ENCODE measurements around the gene RAD51B.
A peak's percentile ranks its signal among the peaks of the same experiment; 100 is the strongest.

RAD51B gene

GRCh38 chr14:68407285-68407684, 587.7 kb downstream of the RAD51B start:
- no peak overlapping the region for H3K27ac ChIP-seq
- no peak for DNase-seq (ENCODE audit: low spot score)
- no peak for TF ChIP-seq CTCF (conservative IDR thresholded peaks at IDR 0.05; ENCODE audit: low read depth)
- POLR2A ChIA-PET (ENCODE audit: low non-redundant PET), result no interaction called here
- CTCF ChIA-PET, result no interaction called here

- CTCF ChIA-PET, result no interaction called here
- no peak for TF ChIP-seq CTCF (conservative IDR thresholded peaks at IDR 0.05; ENCODE audit: low read depth)
- POLR2A ChIA-PET (ENCODE audit: low non-redundant PET), result no interaction called here
- H3K27ac ChIP-seq, result no peak overlapping the region
- DNase-seq (ENCODE audit: low spot score), result no peak
Measured at GRCh38 chr14:68407825-68408224, 588.2 kb downstream of the RAD51B start.

- DNase-seq (ENCODE audit: low spot score), result no peak
- H3K27ac ChIP-seq, result no peak overlapping the region
- ChIA-PET POLR2A (ENCODE audit: low non-redundant PET) (no interaction called here), CTCF (interaction anchor here (0.8 kb wide), 1 partner anchor 402 kb away, joined by 3 read pairs; no protein-coding TSS in a partner anchor)
- no peak for TF ChIP-seq CTCF (conservative IDR thresholded peaks at IDR 0.05; ENCODE audit: low read depth)
Measured at GRCh38 chr14:68408680-68409079, 589.1 kb downstream of the RAD51B start.

GRCh38 chr14:68409387-68409786, 589.8 kb downstream of the RAD51B start:
- CTCF ChIA-PET, result interaction anchor here (0.8 kb wide), 1 partner anchor 401 kb away, joined by 3 read pairs; no protein-coding TSS in a partner anchor
- no peak overlapping the region for H3K27ac ChIP-seq
- POLR2A ChIA-PET (ENCODE audit: low non-redundant PET), result no interaction called here
- TF ChIP-seq CTCF (conservative IDR thresholded peaks at IDR 0.05; ENCODE audit: low read depth), result no peak
- DNase-seq (ENCODE audit: low spot score), result no peak

- H3K27ac ChIP-seq, result no peak overlapping the region
- DNase-seq (ENCODE audit: low spot score), result peak; percentile 66
- POLR2A ChIA-PET (ENCODE audit: low non-redundant PET), result no interaction called here
- no peak for TF ChIP-seq CTCF (conservative IDR thresholded peaks at IDR 0.05; ENCODE audit: low read depth)
- CTCF ChIA-PET, result no interaction called here
Measured at GRCh38 chr14:68412505-68413465, 593.2 kb downstream of the RAD51B start.

GRCh38 chr14:68413509-68413908, 593.9 kb downstream of the RAD51B start:
- ChIA-PET POLR2A (ENCODE audit: low non-redundant PET) (no interaction called here), CTCF (no interaction called here)
- no peak overlapping the region for H3K27ac ChIP-seq
- TF ChIP-seq CTCF (conservative IDR thresholded peaks at IDR 0.05; ENCODE audit: low read depth), result no peak
- no peak for DNase-seq (ENCODE audit: low spot score)

All from RWPE1 (cell line).